Measurements from ENCODE around the gene TNFSF8.

Gene TNFSF8, protein sequence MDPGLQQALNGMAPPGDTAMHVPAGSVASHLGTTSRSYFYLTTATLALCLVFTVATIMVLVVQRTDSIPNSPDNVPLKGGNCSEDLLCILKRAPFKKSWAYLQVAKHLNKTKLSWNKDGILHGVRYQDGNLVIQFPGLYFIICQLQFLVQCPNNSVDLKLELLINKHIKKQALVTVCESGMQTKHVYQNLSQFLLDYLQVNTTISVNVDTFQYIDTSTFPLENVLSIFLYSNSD

DNA sequence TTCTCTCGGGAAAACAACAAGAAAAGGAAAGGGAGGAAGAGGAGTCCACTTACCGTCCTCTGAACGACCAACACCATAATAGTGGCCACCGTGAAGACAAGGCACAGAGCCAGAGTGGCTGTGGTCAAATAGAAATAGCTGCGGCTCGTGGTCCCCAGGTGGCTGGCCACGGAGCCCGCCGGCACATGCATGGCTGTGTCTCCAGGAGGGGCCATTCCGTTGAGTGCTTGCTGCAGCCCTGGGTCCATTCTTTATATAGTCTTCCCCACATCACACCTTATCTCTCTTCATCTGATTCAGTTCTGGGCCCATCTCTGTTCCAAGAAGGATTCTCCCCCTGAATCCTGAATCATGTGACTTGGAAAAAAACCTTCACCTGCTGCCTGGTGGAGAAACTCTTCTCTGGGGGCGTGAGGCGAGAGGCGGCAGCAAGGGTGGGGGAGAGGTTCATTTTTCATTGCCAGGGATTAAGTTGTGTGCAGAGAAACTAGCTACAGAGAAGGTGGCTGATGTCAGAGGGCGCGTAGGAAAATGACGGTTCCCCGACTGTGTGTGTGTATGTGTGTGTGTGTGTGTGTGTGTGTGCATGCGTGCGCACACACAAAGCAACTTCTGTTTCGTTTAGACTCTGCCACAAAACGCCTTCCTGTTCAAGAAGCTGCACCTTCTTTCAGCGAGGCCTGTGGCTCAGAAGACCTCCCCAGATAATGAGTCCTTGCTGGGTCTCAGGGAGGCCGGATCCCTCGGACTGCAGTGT lies at the start of gene TNFSF8:
Gene TNFSF8, minus strand, starts transcription at position 536 of the 757 bp plus-strand sequence. Its CDS starts 288 bp downstream, at position 248.
- DNase-seq: no peak

DNA sequence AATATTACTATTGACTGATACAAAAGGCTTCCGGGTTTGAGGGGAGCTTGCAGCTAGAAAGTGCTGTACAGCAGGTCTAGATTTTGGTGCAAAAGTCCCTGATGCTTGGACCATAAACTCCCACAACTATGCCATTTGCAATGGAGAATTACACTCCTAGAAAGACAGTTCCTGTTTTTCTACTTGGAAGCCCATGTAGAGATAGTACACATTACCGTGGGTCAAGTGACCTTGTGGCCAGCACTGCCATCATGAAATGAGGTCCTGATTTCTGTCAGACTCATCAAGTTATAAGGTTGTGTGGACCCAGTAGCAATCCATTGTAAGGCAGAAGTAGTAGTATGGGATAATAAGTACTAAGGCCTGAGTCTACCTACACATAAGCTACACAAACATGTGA lies 42.8 kb upstream of the TNFSF8 start:
- no peak for DNase-seq

DNA sequence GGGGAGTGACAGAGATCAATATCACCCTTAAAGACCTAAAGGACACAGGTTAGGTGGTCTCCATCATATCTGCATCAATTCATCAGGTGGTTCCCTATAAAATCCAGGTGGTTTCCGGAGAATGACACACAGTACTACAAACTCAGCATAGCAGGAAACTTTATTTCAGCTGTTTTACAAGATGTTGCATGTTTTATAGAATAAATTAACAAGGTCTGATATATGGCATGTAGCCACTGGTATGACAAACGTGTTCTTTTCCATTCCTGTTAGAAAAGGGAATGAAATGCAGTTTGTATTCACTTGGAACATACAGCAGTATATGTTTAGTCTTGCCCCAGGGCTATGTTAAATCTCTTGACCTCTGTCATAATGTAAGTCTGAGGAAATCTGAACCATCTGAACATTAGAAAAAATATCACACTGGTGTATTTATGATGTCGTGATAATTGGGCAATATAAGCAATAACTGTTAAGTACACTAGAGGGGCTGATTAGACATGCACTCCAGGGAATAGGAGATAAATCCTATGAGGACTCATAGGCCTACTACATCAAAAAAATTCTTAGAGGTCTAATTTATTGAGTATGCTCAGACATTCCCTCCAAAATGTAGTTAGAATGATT lies 42.2 kb upstream of the TNFSF8 start:
- no peak for DNase-seq

DNA sequence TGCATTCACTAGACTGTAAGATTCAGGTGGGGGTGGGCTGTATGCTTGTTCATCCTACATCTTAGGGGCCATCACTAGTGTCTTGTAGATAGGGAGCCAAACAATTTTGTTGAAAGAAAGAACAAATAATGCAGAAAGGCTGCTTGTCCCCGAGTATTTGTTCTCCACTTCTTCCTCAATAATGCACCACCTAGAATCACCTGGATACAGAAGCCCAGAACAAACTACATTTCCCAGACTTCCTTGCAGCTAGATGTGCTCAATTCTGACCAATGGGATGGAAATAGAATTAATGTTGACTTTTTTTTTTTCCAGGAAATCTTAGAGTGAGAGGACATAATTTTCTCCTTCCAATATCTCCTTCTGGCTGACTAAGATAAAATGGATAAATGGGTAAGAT lies 38.9 kb upstream of the TNFSF8 start:
- no peak for DNase-seq

DNA sequence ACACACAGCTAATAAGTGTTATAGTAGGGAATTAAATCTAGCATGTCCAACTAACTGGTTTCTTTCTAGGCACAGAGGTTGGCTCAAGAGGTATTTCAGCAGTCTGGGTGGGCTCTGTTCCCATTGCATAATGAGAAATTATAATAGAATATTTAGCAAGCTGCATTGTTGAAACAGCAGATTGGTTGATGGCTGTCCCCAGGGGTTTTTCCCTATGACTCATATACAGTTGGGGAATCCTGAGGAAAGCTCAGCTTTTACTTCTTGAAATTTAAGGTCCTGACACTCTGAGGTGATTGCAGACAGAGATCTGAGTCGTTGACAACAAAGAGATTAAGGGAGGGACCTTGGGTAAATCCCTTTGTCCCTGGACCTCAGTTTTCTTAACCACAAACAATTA lies 38.3 kb upstream of the TNFSF8 start:
- DNase-seq: peak; percentile 7

DNA sequence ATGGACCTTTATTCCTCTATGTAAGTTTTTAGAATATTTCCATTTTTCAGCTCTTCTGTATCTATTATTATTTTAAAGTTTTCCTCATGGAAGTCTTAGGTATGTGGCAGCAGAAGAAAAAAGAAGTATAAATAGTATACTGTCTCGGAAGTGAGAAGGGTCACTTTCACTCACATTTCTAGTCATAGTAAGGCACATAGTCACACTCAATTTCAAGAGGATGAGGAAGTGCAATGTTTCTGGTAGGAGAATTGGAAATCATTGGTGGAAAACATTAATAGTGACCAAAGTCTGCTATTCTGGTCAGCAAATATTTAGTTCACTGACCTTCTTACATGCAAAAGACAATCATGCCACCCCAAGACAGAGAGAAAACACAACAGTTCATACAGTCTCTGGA lies 35.2 kb upstream of the TNFSF8 start:
- DNase-seq: no peak

DNA sequence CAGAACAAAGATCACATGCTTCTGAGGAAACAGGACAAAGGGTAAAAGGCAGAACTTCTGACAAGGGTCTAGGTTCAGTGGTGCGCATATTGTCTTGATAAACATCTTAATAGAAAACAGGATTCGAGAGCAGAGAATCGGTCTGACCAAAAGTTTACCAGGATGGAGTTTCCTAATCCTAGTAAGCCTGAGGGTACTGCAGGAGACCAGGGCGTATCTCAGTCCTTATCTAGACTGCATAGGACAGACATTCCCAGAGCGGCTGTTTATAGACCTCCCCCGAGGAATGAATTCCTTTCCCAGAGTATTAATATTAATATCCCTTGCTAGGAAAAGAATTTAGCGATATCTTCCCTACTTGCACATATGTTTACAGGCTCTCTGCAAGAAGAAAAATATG lies 32.4 kb upstream of the TNFSF8 start:
- no peak for DNase-seq

DNA sequence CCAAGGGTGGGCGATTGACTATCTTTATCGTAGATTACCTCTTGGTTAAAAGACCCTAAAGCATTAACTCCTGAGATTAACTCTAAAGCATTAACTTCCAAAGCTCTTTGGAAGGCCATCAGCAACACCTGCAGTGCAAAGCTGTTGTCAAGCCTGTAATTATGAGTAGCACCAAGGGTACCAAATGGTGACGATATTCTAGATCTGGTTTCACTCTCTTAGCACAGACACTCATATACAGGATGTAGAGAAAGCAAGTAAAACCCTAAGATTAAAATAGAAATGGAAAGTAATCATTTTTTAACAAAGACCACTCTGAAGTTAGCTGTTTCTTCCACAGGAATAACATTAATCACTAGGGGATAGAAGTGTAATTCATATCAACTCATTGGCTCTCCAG lies 29.9 kb upstream of the TNFSF8 start:
- no peak for DNase-seq

DNA sequence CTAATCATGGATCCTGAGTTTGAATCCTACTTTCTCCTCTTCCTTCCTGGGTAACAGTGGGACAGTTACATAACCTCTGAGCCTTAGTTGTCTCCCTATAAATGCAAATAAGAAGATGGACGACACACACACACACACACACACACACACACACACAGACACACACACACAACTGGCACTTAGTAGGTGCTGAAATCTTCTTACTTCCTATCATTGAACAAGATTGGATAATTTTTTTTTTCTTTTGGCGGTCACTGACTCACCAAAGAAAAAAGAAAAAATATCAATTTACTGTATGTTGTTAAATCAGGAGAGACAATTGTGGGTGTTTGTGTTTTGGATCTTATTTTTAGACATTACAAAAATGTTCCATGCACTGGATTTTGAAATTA lies 28.4 kb upstream of the TNFSF8 start:
- no peak for DNase-seq

DNA sequence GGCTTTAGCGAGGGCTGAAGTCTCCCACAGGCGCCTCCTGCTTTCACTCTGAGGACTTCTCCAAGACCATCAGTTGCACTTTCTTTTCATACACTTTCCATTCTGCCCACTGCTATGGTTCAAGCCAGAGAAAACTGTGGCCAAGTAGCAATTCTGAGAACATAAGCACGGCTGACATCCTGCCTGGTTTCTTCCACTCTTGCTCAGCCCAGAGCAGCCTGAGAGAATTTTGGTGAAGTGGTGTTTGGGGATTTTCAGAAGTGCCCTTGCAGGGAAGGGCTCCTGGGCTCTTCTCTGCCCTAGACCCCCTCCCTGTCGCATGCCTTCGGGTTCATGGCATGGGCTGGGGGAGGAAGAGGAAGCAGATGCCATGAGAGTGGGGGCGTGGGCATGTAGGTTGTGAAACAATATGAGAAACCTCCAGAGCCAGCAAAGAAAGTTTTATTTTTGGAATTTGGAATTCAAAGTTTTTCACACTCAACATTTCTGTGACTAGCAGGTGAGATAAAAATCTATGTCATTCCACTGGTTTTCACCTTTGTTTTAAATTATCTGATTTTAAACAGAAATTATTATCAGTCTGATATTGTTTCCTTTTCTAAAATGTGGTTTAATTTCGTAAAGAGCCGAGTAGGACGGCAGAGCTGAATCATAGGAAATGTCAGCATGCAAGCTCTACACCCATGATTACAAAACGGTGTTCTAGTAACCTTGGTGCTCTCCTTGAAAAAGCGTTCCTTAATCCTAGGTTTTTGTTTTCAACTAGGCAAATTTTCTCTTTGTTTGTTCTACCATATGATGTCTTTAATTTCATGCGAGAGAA lies 27.8 kb upstream of the TNFSF8 start:
- DNase-seq: no peak

DNA sequence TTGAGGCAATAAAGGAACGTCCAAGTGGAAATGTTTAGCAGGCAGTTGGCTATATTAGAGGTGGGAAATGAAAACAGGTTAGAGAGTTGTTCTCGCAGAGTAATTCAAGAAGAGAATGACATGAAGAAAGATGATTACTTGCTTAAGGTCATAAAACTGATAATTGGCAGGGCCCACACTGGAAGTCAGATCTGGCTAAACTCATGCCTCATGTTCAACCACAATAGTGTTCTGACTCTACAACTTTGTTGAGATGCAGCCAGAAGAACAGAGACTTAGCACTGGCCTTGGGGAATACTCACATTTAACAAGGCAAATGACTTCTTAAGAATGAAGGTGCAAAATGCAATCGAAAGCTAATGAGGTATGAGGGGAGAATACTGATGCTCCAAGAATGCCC lies 27.2 kb upstream of the TNFSF8 start:
- DNase-seq: no peak

DNA sequence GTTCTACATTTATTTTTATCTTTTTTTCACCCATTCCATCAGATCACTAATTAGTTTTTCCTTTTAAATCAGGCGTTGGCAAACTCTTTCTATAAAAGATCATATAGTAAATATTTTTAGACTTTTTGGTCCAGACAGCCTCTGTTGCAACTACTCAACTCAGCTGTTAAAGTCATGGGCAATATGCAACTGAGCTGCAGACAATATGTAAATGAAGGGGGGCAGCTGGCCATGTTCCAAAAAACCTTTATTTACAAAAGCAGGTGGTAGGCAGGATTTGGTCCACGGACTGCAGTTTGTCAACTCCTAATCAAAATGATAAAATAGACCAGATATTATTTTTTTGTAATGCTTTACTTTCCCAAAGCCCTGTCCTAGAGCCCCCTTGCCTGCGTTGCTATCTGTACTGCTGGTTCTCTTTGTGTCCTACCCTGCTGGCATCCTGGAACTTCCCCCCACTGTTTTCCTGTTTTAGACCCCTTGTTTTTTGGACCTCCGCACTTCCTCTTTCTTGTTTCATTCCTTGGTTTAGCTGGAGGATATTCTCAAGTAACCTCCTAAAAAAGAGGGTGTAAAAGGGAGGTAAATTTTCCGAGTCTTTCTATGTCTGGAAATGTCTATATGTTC lies 24.7 kb upstream of the TNFSF8 start:
- DNase-seq: no peak

DNA sequence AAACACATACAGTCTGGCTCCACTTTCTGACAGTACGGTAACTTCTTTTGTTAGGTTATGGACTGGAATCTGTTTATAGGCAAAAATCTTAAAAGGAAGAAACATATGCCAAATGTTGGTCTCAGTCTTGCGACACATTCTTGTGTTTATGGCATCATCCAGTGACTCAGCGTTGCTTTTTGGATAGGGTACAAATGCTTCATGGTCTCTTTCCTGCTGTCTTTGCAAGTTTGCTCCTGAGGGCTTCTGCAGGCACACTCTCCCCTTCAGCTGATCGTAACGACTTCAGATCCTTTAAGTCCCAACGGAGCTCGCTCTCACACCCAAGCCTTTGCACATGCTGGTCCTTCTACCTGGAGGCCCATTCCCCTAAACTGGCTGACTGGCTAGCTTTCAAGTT lies 23.6 kb upstream of the TNFSF8 start:
- DNase-seq: peak; percentile 16

DNA sequence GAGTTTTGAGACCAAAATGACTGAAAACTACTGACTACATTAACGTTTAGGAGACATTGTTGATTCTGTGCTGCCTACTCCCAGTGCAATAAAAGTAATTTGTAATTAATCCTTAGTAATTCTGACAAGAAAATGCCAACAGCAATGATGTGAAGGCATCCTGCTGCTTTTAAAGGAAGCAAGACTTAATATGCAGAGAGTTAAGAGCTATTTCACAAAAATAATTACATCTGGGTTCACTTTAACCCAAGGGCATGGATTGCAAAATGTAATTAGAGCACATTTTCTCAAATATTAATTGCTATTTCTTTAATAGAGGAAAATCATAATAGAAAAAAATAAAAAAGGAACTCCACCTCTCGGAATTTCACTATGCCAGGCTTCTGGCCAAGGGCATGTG lies 22.7 kb upstream of the TNFSF8 start:
- no peak for DNase-seq

DNA sequence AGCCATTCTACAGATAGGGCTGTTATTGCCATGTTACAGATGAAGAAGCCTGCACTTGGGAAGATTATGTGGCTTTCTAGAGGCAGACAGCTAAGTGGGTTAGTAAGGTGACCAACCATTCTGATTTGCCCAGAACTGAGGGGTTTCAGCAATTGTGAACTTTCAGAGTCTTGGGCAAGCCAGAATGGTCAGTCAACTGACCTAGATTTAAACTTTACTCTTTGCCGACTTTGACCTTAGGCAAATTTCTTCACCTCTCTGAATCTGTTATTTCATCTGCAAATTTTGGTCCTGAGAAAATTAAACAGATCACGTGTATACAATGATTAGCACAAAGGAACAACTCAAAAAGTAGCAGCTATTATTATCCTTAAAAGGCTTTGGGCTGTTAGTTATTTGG lies 20.4 kb upstream of the TNFSF8 start:
- DNase-seq: no peak

DNA sequence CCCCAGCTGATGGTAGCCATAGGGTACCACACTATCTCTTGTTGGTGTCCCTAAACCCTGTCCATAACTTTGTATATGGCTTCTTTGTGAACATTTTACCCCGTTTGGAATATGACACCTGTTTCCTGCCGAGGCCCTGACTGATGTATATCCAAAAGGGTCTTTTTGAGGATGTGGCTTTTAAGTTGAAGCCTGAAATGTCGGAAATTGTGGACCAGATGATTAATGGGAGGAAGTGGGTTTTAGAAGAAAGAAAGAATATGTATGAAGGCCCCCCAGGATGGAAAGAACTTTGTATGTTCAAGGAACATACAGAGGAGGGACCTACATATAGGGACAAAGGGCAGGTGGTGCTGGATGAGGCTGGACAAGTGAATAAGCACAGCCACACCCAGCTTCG lies 16.7 kb upstream of the TNFSF8 start:
- no peak for DNase-seq

DNA sequence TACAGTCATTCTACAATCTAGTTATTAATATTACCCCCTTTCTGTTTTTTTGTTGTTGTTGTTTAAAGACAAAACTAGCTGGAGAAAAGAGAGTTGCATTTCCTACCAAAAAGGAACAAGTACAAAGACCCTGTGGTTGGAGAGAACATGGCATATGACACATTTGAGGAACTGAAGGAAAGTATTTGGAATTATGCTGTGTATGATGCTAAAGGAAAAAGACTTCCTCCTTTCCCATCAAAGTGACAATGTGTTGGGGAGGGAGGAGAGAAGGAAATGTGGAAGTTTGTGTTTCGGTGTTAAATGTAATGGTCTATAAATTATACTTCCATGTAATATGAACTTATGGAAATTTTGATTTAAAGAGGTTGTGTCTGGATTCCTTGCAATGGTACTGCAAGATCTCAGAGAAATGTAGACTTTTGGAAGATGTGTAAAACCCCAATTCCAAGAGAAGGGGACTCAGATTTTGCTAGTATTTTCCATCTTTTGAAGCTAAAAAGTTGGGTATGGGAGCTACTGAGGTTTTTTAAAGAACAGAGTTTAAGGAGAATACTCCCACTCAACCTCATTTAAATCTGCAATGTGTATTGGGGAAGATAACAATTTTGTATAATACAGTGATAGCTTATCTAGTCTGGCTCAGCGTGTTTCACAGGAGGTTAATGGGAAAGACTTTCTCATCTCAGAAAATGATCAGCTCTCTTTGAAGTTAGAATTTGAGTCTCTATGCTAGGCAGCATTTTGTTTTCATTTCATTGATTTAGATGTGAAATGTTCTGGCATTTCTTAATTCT lies 15.4 kb upstream of the TNFSF8 start:
- DNase-seq: no peak

DNA sequence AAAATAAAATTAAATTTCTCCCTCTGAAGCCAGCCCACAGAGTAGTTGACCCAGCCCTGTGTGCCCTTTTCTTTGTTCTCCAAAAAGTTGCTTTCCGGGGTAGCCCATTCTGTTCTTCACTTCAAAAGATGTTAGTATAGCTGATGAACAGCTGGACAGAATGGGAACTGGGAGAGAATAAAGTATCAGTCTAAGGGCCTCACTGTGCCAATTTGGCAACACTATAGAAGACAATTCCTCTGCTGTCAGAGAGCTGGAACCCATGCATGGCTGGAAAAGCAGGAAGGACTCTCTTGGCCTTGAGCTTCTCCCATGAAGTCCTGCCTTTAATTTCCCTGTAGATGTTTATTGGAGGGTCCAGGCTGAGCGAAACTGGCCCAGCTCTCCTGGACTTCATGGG lies 11.0 kb upstream of the TNFSF8 start:
- peak; percentile 7 for DNase-seq

DNA sequence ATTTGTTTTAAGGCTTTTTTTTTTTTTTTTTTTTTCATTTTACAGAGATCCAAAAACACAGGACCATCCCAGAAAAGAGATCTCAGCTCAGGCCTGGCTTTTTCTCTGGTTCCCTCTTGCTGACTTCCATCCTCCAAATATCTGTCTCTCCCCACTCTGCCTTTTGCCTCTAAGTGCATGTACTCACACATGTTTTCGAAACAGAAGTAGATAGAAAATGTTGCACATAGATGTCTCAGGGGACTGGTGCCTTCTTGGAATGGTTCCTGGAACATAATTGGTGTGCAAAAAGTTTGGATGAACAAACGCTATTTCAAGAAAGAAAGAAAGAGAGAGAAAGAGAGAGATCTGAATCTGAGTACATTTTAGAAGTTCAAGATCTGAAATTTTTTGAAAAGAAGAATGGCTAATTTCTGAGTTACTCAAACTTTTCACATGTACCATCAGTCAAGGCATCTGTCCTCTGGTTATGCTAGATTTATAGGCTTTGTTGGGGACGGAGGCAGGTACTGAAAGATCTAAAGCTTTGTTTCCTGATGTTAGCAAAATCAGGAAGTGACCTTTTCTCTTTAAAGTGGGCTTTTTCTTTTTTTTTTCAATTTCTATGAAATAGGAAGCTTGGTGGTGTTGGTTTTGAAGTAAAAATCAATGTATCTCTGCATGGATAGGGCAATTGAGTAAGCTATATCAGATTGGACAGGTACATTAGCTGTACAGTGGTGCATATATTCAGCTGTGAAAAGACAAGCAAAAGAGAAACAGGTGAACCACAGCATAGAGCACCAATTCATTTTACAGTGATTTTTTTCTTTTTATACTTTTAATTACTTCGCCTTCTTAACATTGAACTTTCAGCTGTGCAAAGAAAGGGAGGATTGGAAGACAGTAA lies 8.5 kb upstream of the TNFSF8 start:
- DNase-seq: peak; percentile 33

DNA sequence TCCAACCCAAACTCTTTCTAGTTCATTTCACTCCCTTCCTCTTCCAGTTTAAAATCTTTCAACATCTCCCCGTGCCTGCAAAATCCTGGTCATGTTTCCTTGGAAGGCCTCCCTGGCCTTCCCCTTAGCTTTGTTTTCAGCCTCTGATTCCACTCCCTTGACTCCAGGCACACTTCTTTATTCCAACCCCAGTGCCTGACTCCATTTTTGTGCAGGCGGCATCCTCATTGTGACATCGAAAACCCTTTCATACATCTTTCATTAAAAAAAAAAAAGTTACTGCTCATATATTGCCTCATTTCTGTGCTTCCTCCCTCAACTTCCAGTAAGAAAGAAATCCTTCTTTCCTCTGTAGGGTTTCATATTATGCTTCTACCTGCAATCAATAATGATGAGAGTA lies 7.1 kb upstream of the TNFSF8 start:
- DNase-seq: no peak

DNA sequence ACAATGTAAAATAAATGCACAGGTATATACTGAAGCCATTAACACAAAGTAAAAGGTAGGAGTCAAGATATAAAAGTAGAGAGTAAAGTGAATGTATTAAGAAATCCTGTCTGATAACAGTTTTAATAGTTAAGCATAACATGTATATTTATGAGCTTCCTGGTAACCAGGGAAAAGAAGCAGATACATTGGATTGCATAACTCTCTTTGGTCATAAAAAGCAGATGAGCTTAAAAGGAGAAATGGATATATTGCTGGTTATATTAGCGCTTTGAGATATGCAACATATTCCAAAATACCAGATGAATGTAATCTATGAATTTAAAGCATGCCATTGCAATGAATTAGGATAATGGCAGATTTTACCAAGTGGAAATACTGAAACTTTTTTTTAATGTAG lies 6.2 kb upstream of the TNFSF8 start:
- no peak for DNase-seq

Data from eye (tissue), 1 donor.